DOHH2 (cell line): ENCODE data around the gene UBE2K.
"Not testable (repeated sequence)": the region's sequence is repeated elsewhere in the genome, so short reads cannot be mapped to it uniquely, and the experiment has no call there.

Experiments used
- H3F3A ChIP-seq: fragments of 200-600 bp; sonication (generic), shearing (Covaris generic); 2 replicates; pipeline ENCODE4 v1.6.0; 2016; ENCODE audit warnings: antibody characterized with exemption, mild to moderate bottlenecking; ENCODE audit not compliant: control insufficient read depth, insufficient read depth
- H3K27ac ChIP-seq: fragments of 200-600 bp; sonication (generic); 2 replicates; pipeline ENCODE4 v1.5.1; 2014; ENCODE audit warnings: low read depth, mild to moderate bottlenecking, low read length, moderate library complexity
- H3K27me3 ChIP-seq: fragments of 200-600 bp; sonication (generic); 2 replicates; pipeline ENCODE4 v1.6.1; 2014; ENCODE audit warnings: mild to moderate bottlenecking, low read length, mixed read lengths; ENCODE audit not compliant: control insufficient read depth
- H3K36me3 ChIP-seq: fragments of 200-600 bp; sonication (generic); 2 replicates; pipeline ENCODE4 v1.6.1; 2014; ENCODE audit warnings: mild to moderate bottlenecking, low read length, moderate library complexity, mixed read lengths; ENCODE audit not compliant: control insufficient read depth
- H3K4me1 ChIP-seq: fragments of 200-600 bp; sonication (generic); 2 replicates; pipeline ENCODE4 v1.6.1; 2014; ENCODE audit warnings: mild to moderate bottlenecking, low read length, mixed read lengths; ENCODE audit not compliant: control insufficient read depth
- H3K4me2 ChIP-seq: fragments of 200-600 bp; sonication (generic); 2 replicates; pipeline ENCODE4 v1.6.0; 2014; ENCODE audit warnings: mild to moderate bottlenecking, low read length, moderate library complexity
- H3K4me3 ChIP-seq: fragments of 200-600 bp; sonication (generic); 2 replicates; pipeline ENCODE4 v1.5.1; 2014; ENCODE audit warnings: mild to moderate bottlenecking, low read length, mixed read lengths
- H3K79me2 ChIP-seq: fragments of 200-600 bp; sonication (generic); 2 replicates; pipeline ENCODE4 v1.6.1; 2014; ENCODE audit warnings: mild to moderate bottlenecking, low read length, mixed read lengths; ENCODE audit not compliant: control insufficient read depth
- H3K9me2 ChIP-seq: fragments of 200-600 bp; sonication (generic); replicated peaks from 2 replicates; pipeline ENCODE4 v1.6.1; 2014; ENCODE audit warnings: mild to moderate bottlenecking, low read length, mixed read lengths; ENCODE audit not compliant: control insufficient read depth
- H3K9me3 ChIP-seq: fragments of 200-600 bp; sonication (generic); 2 replicates; pipeline ENCODE4 v1.6.1; 2014; ENCODE audit warnings: antibody characterized with exemption, low read length, mixed read lengths; ENCODE audit not compliant: control insufficient read depth, insufficient read depth
- H4K20me1 ChIP-seq: fragments of 200-600 bp; sonication (generic); 2 replicates; pipeline ENCODE4 v1.6.0; 2014; ENCODE audit warnings: low read depth, mild to moderate bottlenecking, antibody characterized with exemption, low read length, moderate library complexity; ENCODE audit not compliant: control insufficient read depth, insufficient read depth
- EZH2phosphoT487 ChIP-seq: fragments of 200-600 bp; sonication (generic); IDR thresholded peaks from 2 replicates; pipeline ENCODE4 v1.6.1; 2017; ENCODE audit warnings: borderline replicate concordance, mild to moderate bottlenecking, antibody characterized with exemption, low read length, moderate library complexity, mixed read lengths
- TF ChIP-seq, protein P1 (sequence below): fragments of 200-600 bp; sonication (generic); IDR thresholded peaks from one replicate; pipeline ENCODE4 v1.5.1; 2014; ENCODE audit warnings: antibody characterized with exemption, mild to moderate bottlenecking, low read depth, low read length; ENCODE audit not compliant: poor library complexity, severe bottlenecking

The UBE2K gene

DNA sequence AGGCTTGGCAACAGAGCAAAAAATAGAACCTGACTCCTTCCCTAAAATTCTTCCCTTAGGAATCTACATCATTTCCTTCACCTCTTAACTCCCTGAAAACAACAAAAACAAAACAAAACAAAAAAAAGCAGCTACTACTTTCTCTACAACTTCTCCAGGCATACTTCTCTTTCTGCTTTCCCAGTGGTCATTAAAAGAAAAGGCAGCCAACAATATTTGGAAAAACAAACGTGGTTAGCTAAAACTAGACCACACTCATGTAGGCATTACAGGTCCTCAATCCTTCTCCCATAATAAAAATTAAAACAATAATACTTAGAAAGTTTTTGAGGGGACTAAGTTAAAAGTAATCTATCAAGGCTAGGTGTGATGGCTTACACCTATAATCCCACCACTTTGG is 30.2 kb upstream of the UBE2K start:
- H4K20me1 ChIP-seq: no peaks in the 10 kb centered on the region
- H3K79me2 ChIP-seq: no peaks in the 10 kb centered on the region

DNA sequence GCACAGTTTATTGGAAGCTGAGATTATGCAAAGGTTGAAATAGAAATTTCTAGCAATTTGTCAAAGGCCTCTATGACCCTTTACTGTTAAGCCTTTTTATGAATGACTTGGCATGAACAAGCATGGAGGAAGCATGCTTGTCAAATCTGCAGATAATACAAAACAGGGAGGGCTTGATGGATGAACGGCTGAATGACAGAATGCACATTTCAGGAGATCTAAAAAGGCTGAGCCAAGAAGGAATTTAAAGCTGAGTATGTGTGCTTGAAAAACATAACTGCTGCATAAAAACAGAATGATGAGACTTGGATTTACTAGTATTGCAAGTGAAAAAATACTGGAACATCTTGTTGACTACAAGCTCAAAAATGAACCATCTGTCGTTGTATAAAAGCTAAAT is 29.0 kb upstream of the UBE2K start:
- Histone ChIP-seq H3F3A (no peaks in the 10 kb centered on the region), H3K27ac (no peak overlapping the region), H3K4me3 (no peak overlapping the region), H3K4me1 (no peaks in the 10 kb centered on the region), H3K9me3 (no peaks in the 10 kb centered on the region), H3K79me2 (no peaks in the 10 kb centered on the region), H3K4me2 (no peak overlapping the region), H4K20me1 (no peaks in the 10 kb centered on the region), H3K36me3 (no peaks in the 10 kb centered on the region), H3K9me2 (no peaks in the 10 kb centered on the region), H3K27me3 (no peaks in the 10 kb centered on the region)
- no peak for TF ChIP-seq EZH2phosphoT487

More for the DNA sequence above, 30.2 kb upstream of the UBE2K start:
- no peaks in the 10 kb centered on the region for H3K27me3 ChIP-seq
- no peaks in the 10 kb centered on the region for H3K36me3 ChIP-seq
- H3K4me2 ChIP-seq: no peak overlapping the region
- TF ChIP-seq, protein P1, sequence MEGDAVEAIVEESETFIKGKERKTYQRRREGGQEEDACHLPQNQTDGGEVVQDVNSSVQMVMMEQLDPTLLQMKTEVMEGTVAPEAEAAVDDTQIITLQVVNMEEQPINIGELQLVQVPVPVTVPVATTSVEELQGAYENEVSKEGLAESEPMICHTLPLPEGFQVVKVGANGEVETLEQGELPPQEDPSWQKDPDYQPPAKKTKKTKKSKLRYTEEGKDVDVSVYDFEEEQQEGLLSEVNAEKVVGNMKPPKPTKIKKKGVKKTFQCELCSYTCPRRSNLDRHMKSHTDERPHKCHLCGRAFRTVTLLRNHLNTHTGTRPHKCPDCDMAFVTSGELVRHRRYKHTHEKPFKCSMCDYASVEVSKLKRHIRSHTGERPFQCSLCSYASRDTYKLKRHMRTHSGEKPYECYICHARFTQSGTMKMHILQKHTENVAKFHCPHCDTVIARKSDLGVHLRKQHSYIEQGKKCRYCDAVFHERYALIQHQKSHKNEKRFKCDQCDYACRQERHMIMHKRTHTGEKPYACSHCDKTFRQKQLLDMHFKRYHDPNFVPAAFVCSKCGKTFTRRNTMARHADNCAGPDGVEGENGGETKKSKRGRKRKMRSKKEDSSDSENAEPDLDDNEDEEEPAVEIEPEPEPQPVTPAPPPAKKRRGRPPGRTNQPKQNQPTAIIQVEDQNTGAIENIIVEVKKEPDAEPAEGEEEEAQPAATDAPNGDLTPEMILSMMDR: no peak
- no peak for TF ChIP-seq EZH2phosphoT487
- no peak overlapping the region for H3K27ac ChIP-seq
- H3K4me3 ChIP-seq: no peak overlapping the region
- no peaks in the 10 kb centered on the region for H3K9me2 ChIP-seq
- no peaks in the 10 kb centered on the region for H3K9me3 ChIP-seq
- no peaks in the 10 kb centered on the region for H3F3A ChIP-seq
- H3K4me1 ChIP-seq: no peaks in the 10 kb centered on the region

DNA sequence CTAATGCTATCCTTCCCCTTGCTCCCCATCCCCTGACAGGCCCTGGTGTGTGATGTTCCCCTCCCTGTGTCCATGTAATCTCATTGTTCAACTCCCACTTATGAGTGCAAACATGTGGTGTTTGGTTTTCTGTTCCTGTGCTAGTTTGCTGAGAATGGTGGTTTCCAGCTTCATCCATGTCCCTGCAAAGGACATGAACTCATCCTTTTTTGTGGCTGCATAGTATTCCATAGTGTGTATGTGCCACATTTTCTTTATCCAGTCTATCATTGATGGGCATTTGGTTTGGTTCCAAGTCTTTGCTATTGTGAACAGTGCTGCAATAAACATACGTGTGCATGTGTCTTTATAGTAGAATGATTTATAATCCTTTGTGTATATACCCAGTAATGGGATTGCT is 27.6 kb upstream of the UBE2K start:
- H3F3A ChIP-seq, H3K36me3 ChIP-seq, H3K4me3 ChIP-seq, H3K27me3 ChIP-seq, H3K9me3 ChIP-seq, H3K4me1 ChIP-seq, H3K27ac ChIP-seq, H3K4me2 ChIP-seq, H3K9me2 ChIP-seq, H3K79me2 ChIP-seq, H4K20me1 ChIP-seq: not testable (repeated sequence)

DNA sequence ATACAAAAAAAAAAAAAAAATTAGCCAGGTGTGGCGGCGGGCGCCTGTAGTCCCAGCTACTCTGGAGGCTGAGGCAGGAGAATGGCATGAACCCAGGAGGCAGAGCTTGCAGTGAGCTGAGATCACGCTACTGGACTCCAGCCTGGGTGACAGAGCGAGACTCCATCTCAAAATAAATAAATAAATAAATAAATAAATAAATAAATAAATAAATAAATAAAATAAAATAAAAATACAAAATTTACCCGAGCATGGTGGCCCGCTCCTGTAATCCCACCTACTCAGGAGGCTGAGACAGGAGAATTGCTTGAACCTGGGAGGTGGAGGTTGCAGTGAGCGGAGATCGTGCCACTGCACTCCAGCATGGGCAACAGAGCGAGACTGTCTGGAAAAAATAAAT is 22.3 kb upstream of the UBE2K start:
- not testable (repeated sequence) for H3K36me3 ChIP-seq, H3F3A ChIP-seq, H3K27ac ChIP-seq, H3K27me3 ChIP-seq, H3K79me2 ChIP-seq, H3K9me2 ChIP-seq, H3K4me2 ChIP-seq, H4K20me1 ChIP-seq, H3K4me3 ChIP-seq, H3K9me3 ChIP-seq
- H3K4me1 ChIP-seq: peaks cover 21% of the 10 kb centered on the region

DNA sequence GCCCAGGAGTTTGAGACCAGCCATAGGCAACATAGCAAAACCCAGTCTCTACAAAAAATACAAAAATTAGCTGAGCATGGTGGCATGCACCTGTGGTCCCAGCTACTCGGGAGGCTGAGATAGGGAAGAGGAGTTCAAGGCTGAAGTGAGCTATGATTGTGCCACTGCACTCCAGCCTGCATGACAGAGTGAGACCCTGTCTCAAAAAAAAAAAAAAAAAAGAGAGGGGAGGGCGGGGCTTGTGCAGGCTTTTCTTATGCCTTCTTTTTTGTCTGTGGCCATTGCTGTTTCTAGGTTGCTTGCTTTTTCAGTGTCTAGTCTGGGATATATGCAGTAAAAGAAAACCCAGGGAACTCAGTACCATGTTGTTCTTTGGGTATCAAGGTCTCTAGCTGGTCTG is 16.9 kb upstream of the UBE2K start:
- not testable (repeated sequence) for H4K20me1 ChIP-seq, H3K27ac ChIP-seq, H3K4me2 ChIP-seq, H3K27me3 ChIP-seq, H3K9me2 ChIP-seq, H3K4me3 ChIP-seq, H3F3A ChIP-seq, H3K36me3 ChIP-seq, H3K79me2 ChIP-seq, H3K9me3 ChIP-seq
- H3K4me1 ChIP-seq: peaks cover 55% of the 10 kb centered on the region
